Measurements from ENCODE around the gene ZNF747. TPM values are rescaled to one million over a fixed set of nuclear protein-coding genes. Genes with fewer than 3 reads are reported as not detected.
"Not testable (repeated sequence)": the region's sequence is repeated elsewhere in the genome, so short reads cannot be mapped to it uniquely, and the experiment has no call there.

ZNF747 gene
- total RNA-seq, 1 experiment from 2014 or later, result 14.5 TPM

DNA sequence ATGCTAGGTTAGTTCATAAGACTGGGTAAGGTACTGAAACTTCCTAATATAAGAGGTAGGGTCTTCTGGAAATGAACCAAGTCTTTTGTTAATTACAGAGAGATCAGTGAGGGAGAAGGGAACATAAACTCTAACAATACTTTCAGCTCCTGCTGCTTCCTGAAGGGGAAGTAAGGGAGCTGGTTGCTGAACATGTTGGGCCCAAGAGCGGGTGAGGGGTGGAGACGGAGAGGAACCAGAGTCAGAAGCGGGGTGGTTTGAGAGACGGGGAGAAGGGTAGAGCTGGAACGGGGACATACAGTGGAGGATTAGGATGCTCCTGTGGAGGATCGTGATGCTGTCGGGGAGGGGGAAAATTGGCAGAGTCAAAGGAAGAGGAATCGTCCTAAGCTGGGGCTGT, 11.5 kb upstream of the ZNF747 start:
- DNase-seq, result no peak
- Histone ChIP-seq H2AFZ (no peak overlapping the region), H3K4me1 (replicated peaks; ENCODE audit: insufficient read depth) (no peaks in the 10 kb centered on the region), H3K27me3 (ENCODE audit: insufficient read depth, low read depth) (no peaks in the 10 kb centered on the region), H3K9me2 (ENCODE audit: insufficient read depth) (no peaks in the 10 kb centered on the region), H3K4me2 (no peak overlapping the region), H3F3A (ENCODE audit: insufficient read depth, low read depth) (peaks cover 11% of the 10 kb centered on the region), H3K79me2 (ENCODE audit: low read depth) (no peaks in the 10 kb centered on the region), H3K27ac (no peak overlapping the region), H4K20me1 (ENCODE audit: insufficient read depth) (no peaks in the 10 kb centered on the region), H3K9me3 (ENCODE audit: insufficient read depth, low read depth) (no peaks in the 10 kb centered on the region), H3K4me3 (no peak overlapping the region), H3K36me3 (ENCODE audit: low read depth) (no peaks in the 10 kb centered on the region)
- BruUV-seq (replicated peaks), result no TSS peak
- intact Hi-C loops (cut with micrococcal nuclease; ENCODE audit: unreplicated experiment), result no loop called here
- ChIA-PET CTCF (no interaction called here), POLR2A (ENCODE audit: unreplicated experiment) (interaction anchor here (0.8 kb wide), 1 partner anchor 12 kb away, joined by 3 read pairs; no protein-coding TSS in a partner anchor)
- TF ChIP-seq EZH2 (IDR thresholded peaks at IDR 0.05; ENCODE audit: low read depth) (no peak), CTCF (conservative IDR thresholded peaks at IDR 0.05) (no peak)

DNA sequence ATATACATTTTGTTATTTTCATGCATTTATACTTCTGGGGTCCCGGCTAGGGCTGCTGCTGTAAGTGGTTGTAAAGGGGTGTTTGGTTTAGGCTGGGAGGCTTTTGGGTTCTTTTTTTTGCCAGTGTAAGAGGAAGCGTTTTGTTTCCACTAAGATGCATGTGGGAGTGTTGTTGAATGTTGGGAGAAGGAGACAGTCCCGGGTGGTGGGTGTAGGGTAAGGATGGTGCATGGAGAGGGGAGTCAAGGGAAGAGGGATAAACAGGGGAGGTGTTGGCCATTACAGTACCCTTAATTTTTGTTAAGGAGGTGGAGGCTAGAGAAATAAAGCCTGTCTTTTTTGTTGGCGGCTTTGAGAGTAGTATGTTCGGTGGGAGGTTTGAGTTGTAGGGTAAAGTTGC, 8.4 kb upstream of the ZNF747 start:
- H3F3A ChIP-seq (ENCODE audit: insufficient read depth, low read depth), result peaks cover 10% of the 10 kb centered on the region; the same call in 1 of the 2 replicates
- no peak overlapping the region for H3K4me2 ChIP-seq
- H2AFZ ChIP-seq, result no peak overlapping the region
- TF ChIP-seq EZH2 (IDR thresholded peaks at IDR 0.05; ENCODE audit: low read depth), result no peak
- no peak for TF ChIP-seq CTCF (conservative IDR thresholded peaks at IDR 0.05)
- ChIA-PET POLR2A (ENCODE audit: unreplicated experiment) (interaction anchor here (0.7 kb wide), 1 partner anchor 102 kb away, joined by 7 read pairs; no protein-coding TSS in a partner anchor), CTCF (no interaction called here)
- H3K27me3 ChIP-seq (ENCODE audit: insufficient read depth, low read depth), result no peaks in the 10 kb centered on the region
- no peak for DNase-seq
- H3K4me3 ChIP-seq, result no peak overlapping the region
- H3K4me1 ChIP-seq (replicated peaks; ENCODE audit: insufficient read depth), result 0 out of 2 replicates have a peak, but pooled peaks cover 8% of the 10 kb centered on the region
- intact Hi-C loops (cut with micrococcal nuclease; ENCODE audit: unreplicated experiment), result no loop called here
- no peaks in the 10 kb centered on the region for H3K9me2 ChIP-seq (ENCODE audit: insufficient read depth)
- no TSS peak for BruUV-seq (replicated peaks)
- no peaks in the 10 kb centered on the region for H3K9me3 ChIP-seq (ENCODE audit: insufficient read depth, low read depth)
- no peak overlapping the region for H3K27ac ChIP-seq
- H4K20me1 ChIP-seq (ENCODE audit: insufficient read depth), result no peaks in the 10 kb centered on the region
- H3K36me3 ChIP-seq (ENCODE audit: low read depth), result no peaks in the 10 kb centered on the region
- no peaks in the 10 kb centered on the region for H3K79me2 ChIP-seq (ENCODE audit: low read depth)

GRCh38 chr16:30541502-30542329, 7.1 kb upstream of the ZNF747 start:
- no peaks in the 10 kb centered on the region for H4K20me1 ChIP-seq (ENCODE audit: insufficient read depth)
- no peak overlapping the region for H3K4me3 ChIP-seq
- H3F3A ChIP-seq (ENCODE audit: insufficient read depth, low read depth), result peaks cover 10% of the 10 kb centered on the region; the same call in 1 of the 2 replicates
- peaks cover 4% of the 10 kb centered on the region; the same call in 1 of the 2 replicates for H3K79me2 ChIP-seq (ENCODE audit: low read depth)
- intact Hi-C loops (cut with micrococcal nuclease; ENCODE audit: unreplicated experiment), result no loop called here
- H3K27ac ChIP-seq, result no peak overlapping the region
- H3K9me2 ChIP-seq (ENCODE audit: insufficient read depth), result no peaks in the 10 kb centered on the region
- H3K9me3 ChIP-seq (ENCODE audit: insufficient read depth, low read depth), result no peaks in the 10 kb centered on the region
- no peak overlapping the region for H3K4me2 ChIP-seq
- POLR2A ChIA-PET (ENCODE audit: unreplicated experiment), result no interaction called here
- BruUV-seq (replicated peaks), result no TSS peak
- 0 out of 2 replicates have a peak, but pooled peaks cover 8% of the 10 kb centered on the region for H3K4me1 ChIP-seq (replicated peaks; ENCODE audit: insufficient read depth)
- H2AFZ ChIP-seq, result no peak overlapping the region
- H3K27me3 ChIP-seq (ENCODE audit: insufficient read depth, low read depth), result no peaks in the 10 kb centered on the region
- no peak for TF ChIP-seq CTCF (conservative IDR thresholded peaks at IDR 0.05)
- TF ChIP-seq EZH2 (IDR thresholded peaks at IDR 0.05; ENCODE audit: low read depth), result no peak
- CTCF ChIA-PET, result no interaction called here
- no peaks in the 10 kb centered on the region for H3K36me3 ChIP-seq (ENCODE audit: low read depth)
- no peak for DNase-seq

DNA sequence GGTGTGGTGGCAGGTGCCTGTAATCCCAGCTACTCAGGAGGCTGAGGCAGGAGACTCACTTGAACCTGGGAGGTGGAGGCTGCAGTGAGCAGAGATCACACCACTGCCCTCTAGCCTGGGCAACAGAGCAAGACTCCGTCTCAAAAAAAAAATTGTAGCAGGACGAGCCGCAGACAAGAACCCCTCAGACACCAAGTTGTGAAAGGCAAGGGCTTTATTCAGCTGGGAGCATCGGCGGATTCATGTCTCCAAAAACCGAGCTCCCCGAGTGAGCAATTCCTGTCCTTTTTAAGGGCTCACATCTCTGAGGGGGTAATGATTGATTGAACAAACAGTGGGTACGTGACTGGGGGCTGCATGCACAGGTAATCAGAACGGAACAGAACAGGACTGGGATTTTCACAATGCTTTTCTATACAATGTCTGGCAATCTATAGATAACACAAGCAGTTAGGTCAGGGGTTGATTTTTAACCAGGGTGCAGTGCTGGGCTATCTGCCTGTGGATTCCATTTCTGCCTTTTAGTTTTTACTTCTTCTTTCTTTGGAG, 6.3 kb upstream of the ZNF747 start:
- POLR2A ChIA-PET (ENCODE audit: unreplicated experiment), result interaction anchor here (0.7 kb wide), 1 partner anchor 475 kb away, joined by 3 read pairs; the partner anchor contains the start of gene ALDOA

More for the DNA sequence above, 6.3 kb upstream of the ZNF747 start:
- peaks cover 10% of the 10 kb centered on the region for H3K79me2 ChIP-seq (ENCODE audit: low read depth)
- H3K4me3 ChIP-seq; H3K36me3 ChIP-seq (ENCODE audit: low read depth); H3K27ac ChIP-seq; intact Hi-C loops (cut with micrococcal nuclease; ENCODE audit: unreplicated experiment); H3K9me2 ChIP-seq (ENCODE audit: insufficient read depth); BruUV-seq (replicated peaks); H3K27me3 ChIP-seq (ENCODE audit: insufficient read depth, low read depth); H2AFZ ChIP-seq; H3K4me2 ChIP-seq; H4K20me1 ChIP-seq (ENCODE audit: insufficient read depth); DNase-seq; H3K9me3 ChIP-seq (ENCODE audit: insufficient read depth, low read depth): not testable (repeated sequence)
- CTCF ChIA-PET, result interaction anchor here (0.7 kb wide), 1 partner anchor 18 kb away, joined by 5 read pairs; no protein-coding TSS in a partner anchor
- H3K4me1 ChIP-seq (replicated peaks; ENCODE audit: insufficient read depth), result peaks cover 15% of the 10 kb centered on the region
- peaks cover 14% of the 10 kb centered on the region for H3F3A ChIP-seq (ENCODE audit: insufficient read depth, low read depth)

Data from PC-9 (cell line).